ENCODE measurements around the gene OR12D3. TPM values are rescaled to one million over a fixed set of nuclear protein-coding genes. Genes with fewer than 3 reads are reported as not detected.

Gene OR12D3
- total and polyA plus RNA-seq, 10 of the 15 experiments (the other 5 are each of a cell fraction or from before 2014, with no cell fraction given): not detected

DNA sequence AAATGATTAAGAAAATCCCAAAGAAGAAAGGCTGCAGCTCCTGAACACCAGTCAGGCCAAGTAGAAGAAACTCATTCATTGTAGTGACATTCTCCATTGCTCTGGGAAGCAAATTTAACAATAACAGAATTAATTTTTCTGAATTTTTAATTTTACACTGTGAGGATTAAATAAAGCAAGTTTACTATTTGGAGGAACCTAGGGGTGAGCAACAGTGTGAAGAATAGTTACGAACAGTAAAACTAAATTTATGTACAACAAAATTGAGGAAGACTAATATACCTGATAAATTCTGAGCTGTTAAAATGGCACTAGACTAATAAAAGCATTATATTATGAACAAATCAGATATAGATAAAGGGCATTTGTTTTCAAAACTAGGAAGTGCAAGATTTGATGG, at the start of gene OR12D3 (continued):
- TF ChIP-seq MYC (IDR thresholded peaks at IDR 0.05; ENCODE audit: insufficient read depth, insufficient read length, insufficient replicate concordance, low read length, severe bottlenecking) (no peak), ZNF207 (IDR thresholded peaks at IDR 0.05; ENCODE audit: borderline replicate concordance) (no peak), SMAD1 (IDR thresholded peaks at IDR 0.05; ENCODE audit: low read depth, partially characterized antibody) (no peak), ZZZ3 (IDR thresholded peaks at IDR 0.05; ENCODE audit: control insufficient read depth, insufficient read length, low read depth) (no peak), POLR2A (IDR thresholded peaks at IDR 0.05; ENCODE audit: low read depth, low read length) (no peak), EP300 (IDR thresholded peaks at IDR 0.05; ENCODE audit: borderline replicate concordance in 1 of 2, control insufficient read depth in 1 of 2, low read depth in 2 of 2, low read length in 2 of 2) (no peak), DPF2 (IDR thresholded peaks at IDR 0.05) (no peak)
- TF ChIP-seq, protein P1, sequence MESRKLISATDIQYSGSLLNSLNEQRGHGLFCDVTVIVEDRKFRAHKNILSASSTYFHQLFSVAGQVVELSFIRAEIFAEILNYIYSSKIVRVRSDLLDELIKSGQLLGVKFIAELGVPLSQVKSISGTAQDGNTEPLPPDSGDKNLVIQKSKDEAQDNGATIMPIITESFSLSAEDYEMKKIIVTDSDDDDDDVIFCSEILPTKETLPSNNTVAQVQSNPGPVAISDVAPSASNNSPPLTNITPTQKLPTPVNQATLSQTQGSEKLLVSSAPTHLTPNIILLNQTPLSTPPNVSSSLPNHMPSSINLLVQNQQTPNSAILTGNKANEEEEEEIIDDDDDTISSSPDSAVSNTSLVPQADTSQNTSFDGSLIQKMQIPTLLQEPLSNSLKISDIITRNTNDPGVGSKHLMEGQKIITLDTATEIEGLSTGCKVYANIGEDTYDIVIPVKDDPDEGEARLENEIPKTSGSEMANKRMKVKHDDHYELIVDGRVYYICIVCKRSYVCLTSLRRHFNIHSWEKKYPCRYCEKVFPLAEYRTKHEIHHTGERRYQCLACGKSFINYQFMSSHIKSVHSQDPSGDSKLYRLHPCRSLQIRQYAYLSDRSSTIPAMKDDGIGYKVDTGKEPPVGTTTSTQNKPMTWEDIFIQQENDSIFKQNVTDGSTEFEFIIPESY (IDR thresholded peaks at IDR 0.05): no peak

DNA sequence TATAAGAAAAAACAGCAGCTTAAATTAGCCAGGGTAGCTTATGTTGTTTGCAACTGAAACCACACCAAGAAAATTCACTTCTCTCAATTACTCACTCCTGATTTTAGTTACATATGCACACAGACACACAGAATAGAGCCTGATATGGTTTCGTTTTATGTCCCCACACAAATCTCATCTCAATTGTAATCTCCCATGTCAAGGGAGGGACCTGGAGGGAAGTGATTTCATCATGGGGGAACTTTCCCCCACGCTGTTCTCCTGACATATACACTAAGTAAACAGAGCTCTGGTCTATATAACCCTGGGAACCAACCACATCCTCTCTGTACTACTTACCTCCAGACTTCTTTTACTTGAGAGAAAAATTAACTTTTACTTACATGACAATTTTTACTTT, 49.5 kb upstream of the OR12D3 start:
- ATAC-seq (no peak), DNase-seq (ENCODE audit: low read depth, low spot score) (no peak), FAIRE-seq (no peak)
- 11% methylated on average over 2 of the region's 2 CpGs for WGBS (ENCODE audit: insufficient coverage, insufficient replicate concordance, low lambda C conversion rate, missing lambda C conversion rate)
- no peaks in the 10 kb centered on the region for H3K9me3 ChIP-seq (replicated peaks; ENCODE audit: control insufficient read depth, insufficient read depth, low read length)
- H3K27ac ChIP-seq (ENCODE audit: control insufficient read depth, insufficient read depth): no peak overlapping the region
- no peaks in the 10 kb centered on the region for H3K4me1 ChIP-seq (ENCODE audit: control insufficient read depth, insufficient read depth, low read length)
- no peak overlapping the region for H3K4me2 ChIP-seq (ENCODE audit: control insufficient read depth, insufficient read depth)
- no peaks in the 10 kb centered on the region for H3K36me3 ChIP-seq (ENCODE audit: control insufficient read depth in 2 of 2, insufficient read depth in 2 of 2, low read length in 1 of 2)
- ChIA-PET RAD21 (ENCODE audit: unreplicated experiment) (no interaction called here), SMC1A (ENCODE audit: uncharacterized antibody, unreplicated experiment) (no interaction called here), POLR2A (no interaction called here), CTCF (no interaction called here)
- no peak overlapping the region for H2AFZ ChIP-seq (ENCODE audit: control insufficient read depth, low read depth, low read length)
- H4K20me1 ChIP-seq (ENCODE audit: control insufficient read depth, insufficient read depth): no peaks in the 10 kb centered on the region
- H3K4me3 ChIP-seq: no peak overlapping the region
- intact Hi-C loops (cut with micrococcal nuclease; ENCODE audit: unreplicated experiment) (no loop called here), in situ Hi-C loops (cut with MboI) (no loop called here)
- no peaks in the 10 kb centered on the region for H3K27me3 ChIP-seq (replicated peaks in 1 of 2; ENCODE audit: control insufficient read depth in 2 of 2, insufficient read depth in 2 of 2, low read length in 1 of 2)
- H3K79me2 ChIP-seq (ENCODE audit: control insufficient read depth, insufficient read depth, low read length): no peaks in the 10 kb centered on the region
- no peak overlapping the region for H3K9ac ChIP-seq (ENCODE audit: control insufficient read depth, insufficient read depth, low read length)
- BruUV-seq (replicated peaks): no TSS peak
- TF ChIP-seq, protein P2, sequence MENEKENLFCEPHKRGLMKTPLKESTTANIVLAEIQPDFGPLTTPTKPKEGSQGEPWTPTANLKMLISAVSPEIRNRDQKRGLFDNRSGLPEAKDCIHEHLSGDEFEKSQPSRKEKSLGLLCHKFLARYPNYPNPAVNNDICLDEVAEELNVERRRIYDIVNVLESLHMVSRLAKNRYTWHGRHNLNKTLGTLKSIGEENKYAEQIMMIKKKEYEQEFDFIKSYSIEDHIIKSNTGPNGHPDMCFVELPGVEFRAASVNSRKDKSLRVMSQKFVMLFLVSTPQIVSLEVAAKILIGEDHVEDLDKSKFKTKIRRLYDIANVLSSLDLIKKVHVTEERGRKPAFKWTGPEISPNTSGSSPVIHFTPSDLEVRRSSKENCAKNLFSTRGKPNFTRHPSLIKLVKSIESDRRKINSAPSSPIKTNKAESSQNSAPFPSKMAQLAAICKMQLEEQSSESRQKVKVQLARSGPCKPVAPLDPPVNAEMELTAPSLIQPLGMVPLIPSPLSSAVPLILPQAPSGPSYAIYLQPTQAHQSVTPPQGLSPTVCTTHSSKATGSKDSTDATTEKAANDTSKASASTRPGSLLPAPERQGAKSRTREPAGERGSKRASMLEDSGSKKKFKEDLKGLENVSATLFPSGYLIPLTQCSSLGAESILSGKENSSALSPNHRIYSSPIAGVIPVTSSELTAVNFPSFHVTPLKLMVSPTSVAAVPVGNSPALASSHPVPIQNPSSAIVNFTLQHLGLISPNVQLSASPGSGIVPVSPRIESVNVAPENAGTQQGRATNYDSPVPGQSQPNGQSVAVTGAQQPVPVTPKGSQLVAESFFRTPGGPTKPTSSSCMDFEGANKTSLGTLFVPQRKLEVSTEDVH (IDR thresholded peaks at IDR 0.05; ENCODE audit: low read depth, partially characterized antibody): no peak
- TF ChIP-seq, protein P3, sequence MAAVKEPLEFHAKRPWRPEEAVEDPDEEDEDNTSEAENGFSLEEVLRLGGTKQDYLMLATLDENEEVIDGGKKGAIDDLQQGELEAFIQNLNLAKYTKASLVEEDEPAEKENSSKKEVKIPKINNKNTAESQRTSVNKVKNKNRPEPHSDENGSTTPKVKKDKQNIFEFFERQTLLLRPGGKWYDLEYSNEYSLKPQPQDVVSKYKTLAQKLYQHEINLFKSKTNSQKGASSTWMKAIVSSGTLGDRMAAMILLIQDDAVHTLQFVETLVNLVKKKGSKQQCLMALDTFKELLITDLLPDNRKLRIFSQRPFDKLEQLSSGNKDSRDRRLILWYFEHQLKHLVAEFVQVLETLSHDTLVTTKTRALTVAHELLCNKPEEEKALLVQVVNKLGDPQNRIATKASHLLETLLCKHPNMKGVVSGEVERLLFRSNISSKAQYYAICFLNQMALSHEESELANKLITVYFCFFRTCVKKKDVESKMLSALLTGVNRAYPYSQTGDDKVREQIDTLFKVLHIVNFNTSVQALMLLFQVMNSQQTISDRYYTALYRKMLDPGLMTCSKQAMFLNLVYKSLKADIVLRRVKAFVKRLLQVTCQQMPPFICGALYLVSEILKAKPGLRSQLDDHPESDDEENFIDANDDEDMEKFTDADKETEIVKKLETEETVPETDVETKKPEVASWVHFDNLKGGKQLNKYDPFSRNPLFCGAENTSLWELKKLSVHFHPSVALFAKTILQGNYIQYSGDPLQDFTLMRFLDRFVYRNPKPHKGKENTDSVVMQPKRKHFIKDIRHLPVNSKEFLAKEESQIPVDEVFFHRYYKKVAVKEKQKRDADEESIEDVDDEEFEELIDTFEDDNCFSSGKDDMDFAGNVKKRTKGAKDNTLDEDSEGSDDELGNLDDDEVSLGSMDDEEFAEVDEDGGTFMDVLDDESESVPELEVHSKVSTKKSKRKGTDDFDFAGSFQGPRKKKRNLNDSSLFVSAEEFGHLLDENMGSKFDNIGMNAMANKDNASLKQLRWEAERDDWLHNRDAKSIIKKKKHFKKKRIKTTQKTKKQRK (IDR thresholded peaks at IDR 0.05; ENCODE audit: low read depth, low read length): no peak
- TF ChIP-seq JUNB (IDR thresholded peaks at IDR 0.05): no peak
- TF ChIP-seq, protein P4, sequence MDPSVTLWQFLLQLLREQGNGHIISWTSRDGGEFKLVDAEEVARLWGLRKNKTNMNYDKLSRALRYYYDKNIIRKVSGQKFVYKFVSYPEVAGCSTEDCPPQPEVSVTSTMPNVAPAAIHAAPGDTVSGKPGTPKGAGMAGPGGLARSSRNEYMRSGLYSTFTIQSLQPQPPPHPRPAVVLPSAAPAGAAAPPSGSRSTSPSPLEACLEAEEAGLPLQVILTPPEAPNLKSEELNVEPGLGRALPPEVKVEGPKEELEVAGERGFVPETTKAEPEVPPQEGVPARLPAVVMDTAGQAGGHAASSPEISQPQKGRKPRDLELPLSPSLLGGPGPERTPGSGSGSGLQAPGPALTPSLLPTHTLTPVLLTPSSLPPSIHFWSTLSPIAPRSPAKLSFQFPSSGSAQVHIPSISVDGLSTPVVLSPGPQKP (IDR thresholded peaks at IDR 0.05; ENCODE audit: low read depth, low read length): no peak
- TF ChIP-seq MTA2 (IDR thresholded peaks at IDR 0.05; ENCODE audit: low read depth): no peak
- no peak for TF ChIP-seq NRF1 (conservative IDR thresholded peaks at IDR 0.05; ENCODE audit: low read depth, low read length)
- TF ChIP-seq STAT3 (IDR thresholded peaks at IDR 0.05; ENCODE audit: low read depth, low read length): no peak
